Inflammatory macrophage (primary cell): Measurements from ENCODE around the gene RNASEH1.
A peak's percentile ranks its signal among the peaks of the same experiment; 100 is the strongest.

ENCODE experiments used
- DNase-seq, 2 donors: peaks; one replicate each; pipeline ENCODE4 v3.0.0-alpha.2; 2020 to 2022

RNASEH1 gene

DNA sequence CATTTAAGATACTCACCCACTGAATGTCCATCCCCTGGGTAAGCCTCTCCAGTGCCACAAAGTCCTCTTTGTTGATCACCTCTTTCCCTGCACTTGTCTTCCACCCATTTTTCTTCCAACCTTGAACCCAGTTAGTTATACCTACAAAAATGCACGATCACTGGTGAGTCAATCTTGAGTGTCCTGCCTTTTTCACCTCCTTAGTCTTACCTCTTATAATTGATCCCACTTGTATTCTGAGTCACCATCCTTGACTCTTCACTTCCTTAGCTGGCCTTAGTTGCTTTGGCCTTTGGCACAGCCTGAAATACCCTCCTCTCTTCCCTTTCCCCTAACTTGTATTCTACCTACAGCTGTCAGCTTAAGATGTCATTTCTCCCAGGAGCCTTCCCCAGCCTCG, 10.2 kb downstream of the RNASEH1 start:
- DNase-seq: no peak

DNA sequence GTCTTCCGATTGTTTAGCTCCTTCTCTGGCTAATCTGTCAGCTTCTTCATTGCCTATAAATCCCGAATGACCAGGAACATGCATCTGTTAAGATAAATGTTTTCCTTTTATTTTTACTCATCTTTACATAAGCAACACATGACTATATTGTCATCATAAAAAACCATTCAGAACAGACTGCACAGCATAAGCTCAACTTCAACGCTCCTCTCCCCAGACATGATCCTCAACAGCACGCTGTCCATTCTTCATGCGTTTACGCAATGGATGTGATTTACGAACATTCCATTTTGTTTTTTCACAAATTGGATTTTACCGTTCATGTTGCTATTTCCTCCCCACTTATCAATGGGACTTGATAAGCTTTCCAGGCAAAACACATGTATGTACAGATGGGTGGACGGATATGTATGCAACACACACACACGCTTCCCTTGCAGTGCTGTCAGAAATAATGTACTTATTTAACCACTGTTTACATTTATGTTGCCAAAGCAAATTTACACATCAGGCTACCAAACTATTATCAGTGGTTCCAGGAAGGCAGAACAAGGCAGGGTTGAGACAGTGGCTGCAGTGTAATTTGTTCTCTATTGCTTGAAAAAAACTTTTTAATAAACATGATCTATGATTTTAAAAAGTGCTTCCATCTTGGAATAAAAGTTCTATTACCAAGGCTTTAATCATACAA, 12.2 kb downstream of the RNASEH1 start:
- no peak for DNase-seq

DNA sequence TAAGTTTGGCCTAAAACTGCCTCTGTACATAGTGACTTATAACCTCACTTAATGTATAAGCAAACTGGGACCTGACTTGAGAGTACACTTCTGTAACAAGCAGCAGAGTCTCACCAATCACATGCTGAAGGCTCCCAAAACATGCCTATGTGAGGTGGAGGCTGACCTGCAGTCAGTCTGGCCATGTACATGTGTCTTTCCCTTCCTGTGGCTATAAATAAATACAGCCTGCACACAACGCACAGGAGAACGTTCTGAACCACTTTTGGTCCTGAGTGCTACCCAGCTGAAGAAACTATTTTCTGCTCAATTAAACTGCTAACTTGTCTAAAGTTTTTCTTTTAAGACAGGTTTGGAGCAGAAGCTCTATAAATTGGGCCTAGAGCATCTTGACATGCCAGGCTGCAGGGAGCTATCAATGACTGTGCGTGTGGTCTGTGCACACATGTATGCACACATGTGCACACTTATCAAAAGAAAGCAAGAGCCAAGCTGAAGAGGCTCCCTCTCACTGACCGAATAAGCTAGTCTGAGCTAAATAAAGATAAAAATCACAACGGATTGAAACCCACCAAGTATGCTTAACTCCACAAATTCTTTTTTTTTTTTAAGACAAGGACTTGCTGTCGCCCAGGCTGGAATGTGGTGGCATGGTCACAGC, 15.0 kb downstream of the RNASEH1 start:
- no peak for DNase-seq

DNA sequence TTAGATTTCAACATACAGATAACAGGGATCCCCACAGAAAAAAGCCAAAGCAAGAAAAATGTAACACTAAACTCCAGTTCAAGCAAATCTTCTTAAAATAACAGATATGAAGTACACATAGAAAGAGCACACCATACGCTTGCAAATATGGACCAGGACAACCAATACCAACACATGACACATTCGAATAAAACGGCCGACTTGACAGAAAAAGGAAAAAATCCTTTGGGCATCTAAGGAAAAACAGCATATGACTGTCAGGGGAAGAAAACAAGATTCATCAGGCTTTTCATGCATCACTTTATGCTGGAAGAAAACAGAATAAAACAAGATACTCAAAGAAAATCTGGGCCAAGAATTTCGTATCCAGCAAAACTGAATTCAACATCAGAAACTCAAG, 16.0 kb downstream of the RNASEH1 start:
- no peak for DNase-seq

DNA sequence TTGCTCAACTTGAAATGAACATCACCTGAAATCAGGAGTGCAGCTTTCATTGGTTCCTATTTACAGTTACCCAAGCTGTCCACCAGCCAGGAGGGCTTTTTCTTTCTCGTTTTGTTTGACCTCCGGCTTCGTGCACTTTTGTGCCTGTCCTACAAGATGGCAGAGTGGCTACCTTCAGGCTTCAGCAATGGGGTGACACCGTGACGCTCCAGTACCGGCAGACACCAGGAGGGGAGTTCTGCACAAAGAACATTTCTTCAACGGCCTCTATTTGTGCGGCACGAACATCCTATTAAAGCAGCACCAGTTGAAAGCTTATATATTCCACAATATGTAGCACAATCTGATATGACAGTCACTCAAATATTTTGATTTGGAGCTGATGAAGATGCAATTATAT, 18.3 kb downstream of the RNASEH1 start:
- no peak for DNase-seq

DNA sequence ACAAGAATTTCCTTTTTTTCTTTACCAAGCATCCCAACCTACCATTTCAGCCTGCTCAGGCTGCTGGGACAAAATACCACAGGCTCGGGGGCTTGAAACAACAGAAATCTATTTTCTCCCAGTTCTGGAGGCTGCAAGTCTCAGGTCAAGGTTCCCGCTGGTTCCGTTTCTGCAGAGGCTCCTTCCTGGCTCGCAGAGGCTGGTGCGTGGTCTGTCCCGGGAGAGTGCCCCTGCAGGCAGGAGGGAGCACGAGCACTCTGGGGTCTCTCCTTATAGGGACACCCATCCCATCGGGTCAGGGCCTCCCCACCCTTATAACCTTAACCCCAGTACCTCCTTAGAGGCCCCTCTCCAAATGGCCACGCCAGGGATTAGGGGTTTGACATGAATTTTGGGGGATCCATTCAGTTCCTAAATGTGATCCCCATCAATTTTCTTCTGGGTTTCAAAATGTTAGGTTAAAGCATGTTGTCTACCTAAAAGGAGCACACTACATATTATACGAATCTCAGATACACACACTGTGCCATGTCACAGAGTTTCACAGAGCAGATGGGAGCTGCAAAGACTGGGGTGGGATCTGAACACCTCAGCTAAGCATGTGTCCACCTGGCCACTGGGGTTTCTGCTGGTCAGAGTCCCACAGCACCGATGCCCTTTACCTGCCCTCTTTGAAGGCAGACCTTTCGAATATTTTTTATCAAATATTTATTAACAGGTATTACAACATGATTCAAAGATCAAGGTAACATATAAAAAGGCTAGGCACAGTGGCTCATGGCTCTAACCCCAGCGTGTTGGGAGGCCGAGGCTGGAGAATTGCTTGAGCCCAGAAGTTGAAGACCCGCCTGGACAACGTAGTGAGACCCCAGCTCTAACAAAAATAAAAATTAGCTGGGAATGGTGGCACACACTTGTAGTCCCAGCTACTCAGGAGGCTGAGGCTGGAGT, 21.2 kb downstream of the RNASEH1 start:
- DNase-seq: peak; percentile 37 to 63

DNA sequence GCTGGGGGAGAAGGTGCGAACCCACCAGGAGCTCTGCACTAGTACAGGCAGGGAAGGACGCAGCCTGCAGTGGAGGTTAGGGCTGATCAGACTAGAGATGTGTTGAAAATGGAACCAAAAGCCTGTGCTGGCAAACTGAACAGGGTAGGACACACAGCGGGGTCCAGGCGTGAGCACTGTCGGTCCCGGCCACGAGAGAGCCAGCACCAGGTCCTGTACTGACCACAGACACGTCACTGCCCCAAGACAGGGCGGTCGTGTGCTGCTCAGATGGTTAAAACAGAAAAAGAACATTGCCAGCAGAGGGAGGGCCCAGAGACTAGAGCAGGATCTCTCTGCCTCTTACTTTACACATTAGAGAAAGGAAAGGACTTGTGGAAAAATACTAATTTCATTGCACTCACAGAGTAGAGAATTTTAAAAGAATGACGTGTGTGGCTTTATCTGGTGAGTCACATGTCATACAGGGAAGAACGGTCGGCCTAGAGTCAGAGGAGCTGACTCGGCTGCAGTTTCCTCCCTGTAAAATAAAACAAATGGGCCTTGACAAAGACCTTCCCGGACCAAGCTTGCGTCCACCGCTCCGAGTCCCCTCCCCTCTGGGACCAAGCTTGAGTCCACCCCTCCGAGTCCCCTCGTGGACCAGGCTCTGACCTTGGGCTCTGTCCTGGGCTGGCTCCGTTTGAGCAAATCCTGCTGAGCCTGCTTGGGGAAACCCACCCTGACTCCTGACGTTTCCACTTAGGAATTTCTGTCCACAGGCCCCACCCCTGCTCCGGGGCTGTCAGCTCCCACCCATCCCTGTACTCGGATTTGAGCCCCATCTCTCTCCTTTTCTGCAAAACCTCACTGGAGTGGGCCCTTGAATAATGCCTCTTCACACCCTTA, 22.1 kb downstream of the RNASEH1 start:
- DNase-seq: peak; percentile 28 to 52

DNA sequence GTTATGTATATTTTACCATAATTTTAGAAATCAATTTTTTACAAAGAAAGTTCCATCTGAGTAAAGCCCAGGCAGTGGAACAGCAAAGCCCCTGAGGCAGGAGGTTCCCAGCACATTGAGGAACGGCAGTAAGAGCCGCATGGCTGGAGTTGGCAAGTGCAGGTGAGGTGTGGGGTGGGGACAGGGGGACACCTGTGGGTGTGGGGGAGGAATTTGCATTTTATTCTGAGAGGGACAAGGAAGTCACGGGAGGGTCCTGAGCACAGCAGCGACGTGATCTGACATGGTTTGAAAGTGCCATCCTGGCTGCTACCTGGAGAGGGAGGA, 22.7 kb downstream of the RNASEH1 start:
- DNase-seq: no peak

DNA sequence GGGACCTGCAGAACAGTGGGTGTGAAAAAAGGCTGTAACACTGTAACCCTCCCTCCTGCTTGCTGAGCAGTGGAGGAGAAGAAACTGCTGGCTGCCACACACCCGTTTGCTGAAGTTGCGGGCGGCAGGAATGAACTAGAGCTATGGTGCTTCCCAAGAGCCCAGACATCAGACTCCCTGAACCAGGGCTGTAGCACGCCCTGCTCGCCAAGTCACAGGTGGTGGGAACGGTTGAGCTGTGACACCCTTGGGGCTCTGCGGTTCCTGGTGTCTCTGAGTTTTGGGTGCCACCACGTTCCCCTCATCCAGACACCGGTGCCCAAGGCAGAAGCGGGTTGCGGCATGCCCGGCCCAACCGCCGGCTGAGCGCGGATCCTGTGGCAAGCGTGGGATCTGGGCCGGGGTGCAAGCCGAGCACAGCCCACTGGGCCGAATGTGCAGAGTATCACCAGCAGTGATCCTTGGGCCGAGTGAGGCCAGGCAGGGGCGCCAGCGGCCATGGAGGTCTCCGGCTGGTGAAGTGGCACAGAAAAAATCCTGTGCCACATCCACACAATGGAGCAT, 23.8 kb downstream of the RNASEH1 start:
- DNase-seq: no peak

DNA sequence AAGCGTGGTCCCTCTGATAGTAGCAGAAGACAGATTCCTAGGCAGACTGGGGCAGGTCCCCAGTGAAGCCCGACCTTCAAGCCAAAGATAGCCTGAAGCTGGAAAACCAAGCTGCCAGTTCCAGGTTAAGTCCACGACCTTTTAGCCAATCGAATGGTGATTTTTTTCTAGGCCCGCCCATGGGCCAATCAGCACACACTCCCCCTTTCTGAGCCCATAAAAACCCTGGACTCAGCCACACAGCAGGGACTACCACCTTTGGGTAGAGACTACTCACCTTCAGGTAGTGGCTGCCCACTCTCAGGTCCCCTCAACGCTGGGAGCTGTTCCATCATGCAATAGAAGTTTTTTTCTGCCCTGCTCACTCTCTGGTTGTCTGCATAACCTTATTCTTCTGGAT, 24.3 kb downstream of the RNASEH1 start:
- DNase-seq: no peak

DNA sequence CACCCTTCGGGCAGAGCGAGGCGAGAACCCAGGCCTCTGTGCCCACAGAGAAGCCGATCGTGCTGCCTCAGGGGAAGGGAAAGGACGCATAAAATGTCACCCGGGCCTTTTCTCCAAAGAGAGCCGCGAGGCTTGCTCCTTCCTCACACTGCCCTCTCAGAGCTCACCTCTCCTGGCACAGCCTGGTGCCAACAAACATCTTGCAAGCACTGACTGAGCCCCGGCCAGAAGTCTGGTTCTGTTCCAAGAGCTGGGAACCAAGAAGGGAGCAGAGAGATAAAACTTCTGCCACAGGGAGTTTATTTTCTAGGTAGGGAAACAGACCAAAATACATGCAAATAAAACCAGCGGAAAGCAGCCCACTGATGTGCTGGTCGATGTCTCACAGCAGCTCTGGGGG, 25.2 kb downstream of the RNASEH1 start:
- no peak for DNase-seq

DNA sequence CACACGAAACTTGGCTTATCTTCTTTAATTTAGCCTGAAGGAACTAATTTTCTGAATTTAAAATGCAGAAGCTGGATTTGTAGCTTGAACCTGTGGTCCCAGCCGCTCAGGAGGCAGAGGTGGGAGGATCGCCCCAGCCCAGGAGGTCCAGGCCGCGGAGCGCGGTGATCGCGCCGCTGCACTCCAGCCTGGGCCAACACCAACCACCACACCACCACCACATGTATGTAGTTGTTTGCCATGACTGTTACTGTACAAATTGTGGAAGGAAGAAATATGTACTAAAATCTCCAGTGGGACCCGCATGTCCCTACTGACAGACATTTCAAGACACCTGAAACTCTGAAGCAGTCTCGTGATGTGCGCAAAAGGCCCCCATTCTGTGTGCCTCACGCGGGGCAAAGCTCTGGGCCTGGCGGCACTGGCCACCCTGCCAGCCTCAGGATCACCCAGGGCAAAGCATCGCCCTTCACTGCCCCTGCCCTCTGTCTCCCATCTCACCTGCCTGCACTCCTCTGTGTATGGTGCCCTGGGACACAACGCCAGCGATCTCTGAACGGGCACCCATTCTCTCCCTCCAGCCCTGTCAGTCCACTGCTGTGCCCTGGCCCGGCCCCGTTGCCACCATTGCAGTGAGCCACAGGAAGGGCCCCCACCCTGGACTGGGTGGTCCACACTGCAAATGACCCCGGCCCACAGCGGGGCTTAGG, 28.7 kb downstream of the RNASEH1 start:
- no peak for DNase-seq

DNA sequence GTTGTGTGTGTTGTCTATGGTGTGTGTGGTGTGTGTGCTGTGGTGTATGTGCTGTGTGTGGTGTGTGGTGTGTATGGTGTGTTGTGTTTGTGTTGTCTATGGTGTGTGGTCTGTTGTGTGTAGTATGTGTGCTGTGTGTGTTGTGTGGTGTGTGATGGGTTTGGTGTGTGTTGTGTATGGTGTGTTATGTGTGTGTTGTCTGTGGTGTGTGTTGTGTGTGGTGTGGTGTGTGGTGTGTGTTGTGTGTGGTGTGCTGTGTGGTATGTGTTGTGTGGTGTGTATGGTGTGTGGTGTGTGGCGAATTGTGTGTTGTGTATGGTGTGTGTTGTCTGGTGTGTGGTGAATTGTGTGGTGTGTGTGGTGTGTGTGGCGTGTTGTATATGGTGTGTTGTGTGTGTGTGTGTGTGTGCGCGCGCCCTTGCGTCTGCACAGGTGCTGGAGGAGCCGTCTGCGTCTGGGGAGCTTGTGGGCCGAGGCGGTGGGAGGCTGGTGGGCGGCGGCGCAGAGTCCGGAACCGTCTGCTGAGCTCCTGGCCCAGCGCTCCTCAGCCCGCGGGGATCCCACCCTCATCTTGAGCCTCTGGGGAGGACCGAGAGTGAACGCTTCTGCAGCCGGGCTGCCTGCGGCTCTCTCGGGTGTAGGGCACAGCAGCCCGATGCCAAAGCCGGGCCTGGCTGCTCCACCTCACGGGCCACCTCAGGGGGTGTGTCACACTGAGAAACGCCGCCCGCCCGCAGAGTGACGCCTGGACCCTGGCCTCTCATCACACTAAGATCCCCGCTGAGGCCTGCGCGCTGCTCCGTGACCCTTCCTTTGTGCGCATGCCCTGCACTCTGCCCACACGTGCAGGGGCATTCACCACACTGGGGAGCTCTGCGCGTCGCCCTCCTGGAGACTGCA, 30.0 kb downstream of the RNASEH1 start:
- no peak for DNase-seq

DNA sequence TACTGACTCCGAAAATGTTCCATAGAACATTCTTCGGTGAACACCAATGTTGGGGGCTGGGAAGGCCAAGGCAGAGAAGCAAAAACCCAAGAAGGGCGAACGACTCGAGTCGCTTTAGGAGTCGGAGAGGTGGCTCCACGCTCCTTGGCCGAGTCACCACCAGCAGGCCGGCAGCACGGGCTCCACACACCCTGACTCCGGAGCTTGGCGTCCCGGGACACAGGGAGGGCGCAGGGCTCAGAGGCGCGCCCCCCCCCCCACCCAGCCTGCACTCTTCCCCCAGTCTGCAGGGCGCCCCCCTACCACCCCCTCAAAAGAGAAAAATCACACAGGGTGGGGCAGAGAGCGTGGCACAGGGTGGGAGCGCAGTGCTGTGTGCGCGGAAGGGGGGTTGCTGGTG, 31.3 kb downstream of the RNASEH1 start:
- no peak for DNase-seq

DNA sequence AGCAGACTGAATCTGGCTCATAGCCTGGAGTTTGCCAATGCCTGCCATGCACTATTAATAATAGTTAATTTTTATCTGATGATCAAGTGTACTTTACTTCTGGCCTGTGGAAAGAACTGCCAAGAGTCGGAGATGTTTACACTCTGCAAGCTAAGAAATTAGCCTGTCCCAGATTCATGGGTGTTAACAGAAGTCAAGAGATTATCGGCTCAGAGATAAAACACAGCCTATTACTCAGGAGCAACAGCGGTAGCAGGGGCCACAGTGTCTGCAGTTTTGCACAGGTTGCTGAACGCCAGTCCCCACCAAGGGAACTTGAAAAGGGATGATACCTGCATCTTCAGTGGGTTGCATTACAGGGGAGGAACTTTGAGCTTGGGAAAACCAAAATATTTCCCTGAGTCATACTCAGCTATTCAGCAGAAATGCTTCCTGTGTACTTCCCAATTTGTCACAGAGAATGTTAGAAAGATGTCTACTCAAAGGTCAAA, 34.5 kb downstream of the RNASEH1 start:
- DNase-seq: peak; percentile 13 to 22

DNA sequence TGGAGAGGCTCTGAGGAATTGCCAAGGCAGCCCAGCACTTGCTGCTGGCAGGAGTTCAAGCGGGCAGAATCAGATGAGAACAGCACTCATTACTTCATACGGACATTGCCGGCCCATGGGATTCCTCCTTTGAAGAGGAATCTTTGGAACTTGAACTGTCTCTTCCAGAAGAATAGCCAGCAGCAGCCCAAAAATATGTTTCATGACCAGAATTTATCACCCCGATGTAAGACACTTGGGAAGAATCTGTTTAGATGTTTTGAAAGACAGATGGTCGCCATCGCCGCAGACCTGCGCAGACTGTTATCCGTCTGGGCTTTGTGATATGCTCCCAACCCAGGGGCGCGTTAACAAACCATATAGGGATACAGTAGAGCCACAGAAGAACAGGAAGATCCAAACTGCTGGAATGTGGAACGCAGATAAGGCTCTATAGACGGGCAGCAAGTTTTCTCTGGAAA, 35.1 kb downstream of the RNASEH1 start:
- no peak for DNase-seq

DNA sequence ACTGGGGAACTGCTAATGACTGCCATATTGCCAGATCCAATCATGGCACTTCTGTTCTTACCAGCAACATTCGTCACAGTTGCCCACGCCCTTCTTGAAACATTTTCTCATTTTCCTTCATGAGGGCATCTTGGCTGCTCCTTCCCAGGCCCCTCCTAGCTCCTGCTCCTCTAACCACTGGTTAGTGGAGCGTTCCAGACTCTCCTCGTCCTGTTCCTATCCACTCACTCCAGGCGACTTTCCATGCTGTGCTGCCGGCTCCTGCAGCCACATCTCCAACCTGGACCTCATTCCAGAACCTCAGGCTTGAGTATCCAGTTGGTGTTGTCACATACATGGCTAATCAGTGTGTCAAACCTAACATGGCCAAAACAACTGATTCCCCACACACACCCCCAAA, 37.5 kb downstream of the RNASEH1 start:
- no peak for DNase-seq

DNA sequence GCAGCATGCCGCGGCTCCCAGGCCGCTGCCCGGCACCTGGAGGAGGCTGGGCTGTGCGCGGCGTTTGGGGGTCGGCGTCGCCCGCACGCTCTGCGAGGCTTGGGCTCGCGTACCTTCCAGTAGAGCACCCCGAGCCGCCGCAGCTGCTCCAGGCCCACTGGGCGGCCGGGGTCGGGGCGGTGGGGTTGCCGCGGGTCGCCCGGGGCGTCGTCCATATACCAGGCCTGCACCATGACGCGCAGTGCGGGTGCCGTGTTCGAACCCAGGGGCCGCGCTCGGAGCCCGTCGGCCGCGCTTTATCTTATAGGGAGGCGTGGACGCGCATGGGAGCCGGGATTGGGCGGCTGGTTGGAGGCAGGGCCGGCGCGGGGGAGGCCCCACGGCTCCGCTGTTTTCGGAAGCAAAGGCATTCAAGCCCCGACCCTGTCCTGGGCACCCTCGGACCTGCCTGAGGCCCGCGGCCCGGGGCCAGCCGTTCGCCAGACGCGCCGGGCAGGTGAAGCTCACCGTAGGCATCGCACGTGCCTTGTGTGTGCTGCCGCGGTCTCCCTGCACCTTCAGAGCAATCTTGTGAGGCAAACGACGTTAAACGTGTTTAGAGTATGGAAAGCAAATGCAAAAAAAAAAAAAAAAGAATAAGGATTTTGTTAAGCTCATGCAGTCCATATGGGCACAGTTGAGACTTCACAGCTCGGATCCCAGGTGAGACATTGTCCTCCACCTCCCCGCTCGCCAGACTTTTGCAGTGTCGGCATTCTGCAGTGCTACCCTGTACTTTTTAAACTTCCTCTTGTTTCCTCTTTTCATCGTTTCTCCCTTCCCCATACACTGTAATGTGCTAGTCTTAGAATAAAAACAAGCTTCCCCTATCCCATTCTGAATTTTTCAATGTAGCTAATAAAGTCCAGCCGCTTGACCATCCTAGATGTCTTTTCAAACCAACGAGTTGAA, 38.6 kb downstream of the RNASEH1 start, which contains the start of gene ADI1:
Gene ADI1, minus strand, starts transcription at position 277 of the 951 bp plus-strand sequence. Its CDS starts 44 bp downstream, at position 233.
- DNase-seq: peak; percentile 82 to 93
